Superior temporal gyrus (tissue), 1 donor: ENCODE results near the gene RASSF8.
"Not testable (repeated sequence)": the region's sequence is repeated elsewhere in the genome, so short reads cannot be mapped to it uniquely, and the experiment has no call there.

Experiments used
- DNase-seq: peaks from one replicate; pipeline ENCODE4 v3.0.0-alpha.2; 2016; ENCODE audit errors: extremely low spot score

The RASSF8 gene

GRCh38 chr12:26057271-26057670, 98.8 kb downstream of the RASSF8 start:
- DNase-seq = not testable (repeated sequence)

- DNase-seq = no peak
These were observed 99.8 kb downstream of the RASSF8 start for GRCh38 chr12:26058308-26058707.

- DNase-seq = no peak
These were observed 100.3 kb downstream of the RASSF8 start for GRCh38 chr12:26058818-26059217.

GRCh38 chr12:26062006-26062405, 103.5 kb downstream of the RASSF8 start:
- no peak for DNase-seq

GRCh38 chr12:26062566-26062965, 104.1 kb downstream of the RASSF8 start:
- DNase-seq = no peak

- DNase-seq = no peak
These were observed 107.0 kb downstream of the RASSF8 start for GRCh38 chr12:26065451-26065850.

- DNase-seq = no peak
These were observed 110.0 kb downstream of the RASSF8 start for GRCh38 chr12:26068503-26068902.

- DNase-seq = no peak
These were observed 111.3 kb downstream of the RASSF8 start for GRCh38 chr12:26069796-26070195.

GRCh38 chr12:26077915-26078702, 119.6 kb downstream of the RASSF8 start:
- no peak for DNase-seq

- DNase-seq = no peak
These were observed 122.4 kb downstream of the RASSF8 start for GRCh38 chr12:26080911-26081310.

GRCh38 chr12:26086936-26087335, 128.5 kb downstream of the RASSF8 start:
- DNase-seq = no peak

GRCh38 chr12:26088998-26089397, 130.5 kb downstream of the RASSF8 start:
- DNase-seq = no peak

GRCh38 chr12:26090836-26091510, 132.5 kb downstream of the RASSF8 start:
- DNase-seq = no peak

GRCh38 chr12:26091822-26092221, 133.3 kb downstream of the RASSF8 start:
- DNase-seq = peak; percentile 62

- DNase-seq = no peak
These were observed 134.0 kb downstream of the RASSF8 start for GRCh38 chr12:26092346-26093105.

GRCh38 chr12:26095186-26095585, 136.7 kb downstream of the RASSF8 start:
- DNase-seq = no peak

GRCh38 chr12:26096036-26096435, 137.6 kb downstream of the RASSF8 start:
- no peak for DNase-seq

GRCh38 chr12:26097046-26097878, 138.8 kb downstream of the RASSF8 start:
- DNase-seq = peak; percentile 95

- no peak for DNase-seq
These were observed 142.3 kb downstream of the RASSF8 start for GRCh38 chr12:26100666-26101349.

- DNase-seq = no peak
These were observed 142.9 kb downstream of the RASSF8 start for GRCh38 chr12:26101350-26101734.

GRCh38 chr12:26101763-26102162, 143.3 kb downstream of the RASSF8 start:
- no peak for DNase-seq
